GM12875 (cell line): ENCODE results near the gene DIAPH2.

Experiments used
- H3K4me3 ChIP-seq: one replicate; pipeline ENCODE4 v1.5.1; 2011; ENCODE audit warnings: low read depth, low read length, control low read depth
- CTCF ChIP-seq: IDR thresholded peaks from 2 replicates; pipeline ENCODE4 v1.5.1; 2011; ENCODE audit warnings: low read depth, mild to moderate bottlenecking, control low read depth, inconsistent platforms, low read length, moderate library complexity, borderline replicate concordance; ENCODE audit not compliant: insufficient read depth

DIAPH2 gene

GRCh38 chrX:96763608-96764007, 79.0 kb downstream of the DIAPH2 start:
- no peak for TF ChIP-seq CTCF
- H3K4me3 ChIP-seq: no peak overlapping the region

- H3K4me3 ChIP-seq: no peak overlapping the region
- no peak for TF ChIP-seq CTCF
Observed at GRCh38 chrX:96764864-96765263, 80.2 kb downstream of the DIAPH2 start.

GRCh38 chrX:96770315-96770714, 85.7 kb downstream of the DIAPH2 start:
- no peak overlapping the region for H3K4me3 ChIP-seq
- no peak for TF ChIP-seq CTCF

- H3K4me3 ChIP-seq: no peak overlapping the region
- no peak for TF ChIP-seq CTCF
Observed at GRCh38 chrX:96771486-96771885, 86.8 kb downstream of the DIAPH2 start.

- H3K4me3 ChIP-seq: no peak overlapping the region
- no peak for TF ChIP-seq CTCF
Observed at GRCh38 chrX:96774116-96774515, 89.5 kb downstream of the DIAPH2 start.

- TF ChIP-seq CTCF: no peak
- no peak overlapping the region for H3K4me3 ChIP-seq
Observed at GRCh38 chrX:96776966-96777365, 92.3 kb downstream of the DIAPH2 start.

GRCh38 chrX:96791559-96791958, 106.9 kb downstream of the DIAPH2 start:
- no peak overlapping the region for H3K4me3 ChIP-seq
- TF ChIP-seq CTCF: no peak
